ENCODE measurements around the gene SMPD2. TPM values are rescaled to one million over a fixed set of nuclear protein-coding genes. Genes with fewer than 3 reads are reported as not detected.

SMPD2 gene
- 9.3 and 13.4 TPM in 2 replicates for total RNA-seq (2014; rRNA removed; shearing (Covaris generic); ENCODE audit: low replicate concordance)

GRCh38 chr6:109440331-109441068 is at the start of gene SMPD2, which contains the start of gene PPIL6:
SMPD2 (plus strand) TSS chr6:109440724; CDS start chr6:109441122, 398 bp downstream.
PPIL6 (minus strand) TSS chr6:109440628; CDS start chr6:109440590, 38 bp downstream.
- Histone ChIP-seq H3K9me3 (no peaks in the 10 kb centered on the region), H3K36me3 (peaks cover 8% of the 10 kb centered on the region), H3K27me3 (no peaks in the 10 kb centered on the region), H3K4me3 (peak within 1 kb of the TSS; percentile 92)
- DNase-seq = peak; percentile 86

- Histone ChIP-seq H3K4me3 (no peak overlapping the region), H3K27me3 (no peaks in the 10 kb centered on the region), H3K9me3 (no peaks in the 10 kb centered on the region), H3K36me3 (no peaks in the 10 kb centered on the region)
- DNase-seq = no peak
Observed at GRCh38 chr6:109393157-109393885, 47.2 kb upstream of the SMPD2 start.

GRCh38 chr6:109393886-109394281 is 46.6 kb upstream of the SMPD2 start:
- H3K27me3 ChIP-seq = no peaks in the 10 kb centered on the region
- DNase-seq = peak; percentile 70
- no peak overlapping the region for H3K4me3 ChIP-seq
- no peaks in the 10 kb centered on the region for H3K9me3 ChIP-seq
- H3K36me3 ChIP-seq = no peaks in the 10 kb centered on the region

- Histone ChIP-seq H3K27me3 (no peaks in the 10 kb centered on the region), H3K36me3 (no peaks in the 10 kb centered on the region), H3K9me3 (no peaks in the 10 kb centered on the region), H3K4me3 (no peak overlapping the region)
- DNase-seq = no peak
Observed at GRCh38 chr6:109396046-109396718, 44.3 kb upstream of the SMPD2 start.

- Histone ChIP-seq H3K4me3 (no peak overlapping the region), H3K36me3 (no peaks in the 10 kb centered on the region), H3K27me3 (no peaks in the 10 kb centered on the region), H3K9me3 (no peaks in the 10 kb centered on the region)
- no peak for DNase-seq
Observed at GRCh38 chr6:109397020-109397419, 43.5 kb upstream of the SMPD2 start.

GRCh38 chr6:109406196-109406595 is 34.3 kb upstream of the SMPD2 start:
- 0 out of 2 replicates have a peak, but pooled peaks cover 4% of the 10 kb centered on the region for H3K27me3 ChIP-seq
- no peak overlapping the region for H3K4me3 ChIP-seq
- no peaks in the 10 kb centered on the region for H3K9me3 ChIP-seq
- no peaks in the 10 kb centered on the region for H3K36me3 ChIP-seq
- peak; percentile 19 for DNase-seq

- H3K4me3 ChIP-seq = no peak overlapping the region
- peak; percentile 37 for DNase-seq
- H3K9me3 ChIP-seq = no peaks in the 10 kb centered on the region
- H3K27me3 ChIP-seq = no peaks in the 10 kb centered on the region
- no peaks in the 10 kb centered on the region for H3K36me3 ChIP-seq
Observed at GRCh38 chr6:109411034-109411433, 29.5 kb upstream of the SMPD2 start.

GRCh38 chr6:109417646-109418045 is 22.9 kb upstream of the SMPD2 start:
- Histone ChIP-seq H3K36me3 (no peaks in the 10 kb centered on the region), H3K4me3 (no peak overlapping the region), H3K9me3 (no peaks in the 10 kb centered on the region), H3K27me3 (no peaks in the 10 kb centered on the region)
- no peak for DNase-seq

- no peak for DNase-seq
- Histone ChIP-seq H3K9me3 (no peaks in the 10 kb centered on the region), H3K27me3 (no peaks in the 10 kb centered on the region), H3K4me3 (no peak overlapping the region), H3K36me3 (no peaks in the 10 kb centered on the region)
Observed at GRCh38 chr6:109420751-109421150, 19.8 kb upstream of the SMPD2 start.

GRCh38 chr6:109421184-109421583 is 19.3 kb upstream of the SMPD2 start:
- DNase-seq = no peak
- Histone ChIP-seq H3K9me3 (no peaks in the 10 kb centered on the region), H3K36me3 (no peaks in the 10 kb centered on the region), H3K4me3 (no peak overlapping the region), H3K27me3 (no peaks in the 10 kb centered on the region)

GRCh38 chr6:109424946-109425345 is 15.6 kb upstream of the SMPD2 start:
- H3K4me3 ChIP-seq = no peak overlapping the region
- H3K9me3 ChIP-seq = no peaks in the 10 kb centered on the region
- no peak for DNase-seq
- H3K27me3 ChIP-seq = no peaks in the 10 kb centered on the region
- H3K36me3 ChIP-seq = no peaks in the 10 kb centered on the region

GRCh38 chr6:109428889-109429477 is 11.5 kb upstream of the SMPD2 start:
- no peaks in the 10 kb centered on the region for H3K9me3 ChIP-seq
- no peak for DNase-seq
- no peaks in the 10 kb centered on the region for H3K27me3 ChIP-seq
- H3K4me3 ChIP-seq = no peak overlapping the region
- no peaks in the 10 kb centered on the region for H3K36me3 ChIP-seq

- no peaks in the 10 kb centered on the region for H3K36me3 ChIP-seq
- H3K4me3 ChIP-seq = no peak overlapping the region
- no peaks in the 10 kb centered on the region for H3K9me3 ChIP-seq
- no peaks in the 10 kb centered on the region for H3K27me3 ChIP-seq
- no peak for DNase-seq
Observed at GRCh38 chr6:109429496-109429895, 11.0 kb upstream of the SMPD2 start.

GRCh38 chr6:109434456-109434855 is 6.1 kb upstream of the SMPD2 start:
- DNase-seq = no peak

GRCh38 chr6:109436041-109436440 is 4.5 kb upstream of the SMPD2 start:
- Histone ChIP-seq H3K36me3 (no peaks in the 10 kb centered on the region), H3K27me3 (no peaks in the 10 kb centered on the region), H3K4me3 (no peak overlapping the region), H3K9me3 (no peaks in the 10 kb centered on the region)
- DNase-seq = no peak

More at GRCh38 chr6:109434456-109434855, 6.1 kb upstream of the SMPD2 start:
- H3K36me3 ChIP-seq = no peaks in the 10 kb centered on the region
- no peak overlapping the region for H3K4me3 ChIP-seq
- no peaks in the 10 kb centered on the region for H3K9me3 ChIP-seq
- no peaks in the 10 kb centered on the region for H3K27me3 ChIP-seq

- Histone ChIP-seq H3K9me3 (no peaks in the 10 kb centered on the region), H3K36me3 (peaks cover 8% of the 10 kb centered on the region), H3K27me3 (no peaks in the 10 kb centered on the region), H3K4me3 (peak overlapping the region; percentile 92)
- DNase-seq = no peak
Observed at GRCh38 chr6:109441069-109441816, 719 bp downstream of the SMPD2 start.
